Activated B cell treated with CpG ODN at 0.5 μM for 24 hours (primary cell): ENCODE measurements around the gene PADI6. TPM values are rescaled to one million over a fixed set of nuclear protein-coding genes. Genes with fewer than 3 reads are reported as not detected.

Source experiments
- ATAC-seq: fragments of 200-7000 bp; cut with Tn5 transposase; one replicate; pipeline ENCODE4 v1.10.0; 2021; ENCODE audit warnings: low read depth, mild to moderate bottlenecking, moderate library complexity
- CTCF ChIA-PET: fragments of 350-600 bp; sonication (Branson Sonifier 250); formaldehyde crosslinking; loops from one replicate; lab custom pipeline; 2021; ENCODE audit warnings: antibody characterized with exemption; lab: Charles Lee
- POLR2A ChIA-PET: fragments of 350-600 bp; sonication (Branson Sonifier 250); formaldehyde crosslinking; loops from one replicate; lab custom pipeline; 2021; ENCODE audit warnings: antibody characterized with exemption; lab: Charles Lee
- DNase-seq: peaks from one replicate; pipeline ENCODE4 v3.0.0; 2022
- H3K27ac Mint-ChIP-seq: one replicate; pipeline ENCODE4 v1.8.0; 2020; ENCODE audit warnings: mixed read lengths
- H3K27me3 Mint-ChIP-seq: one replicate; pipeline ENCODE4 v1.8.0; 2021; ENCODE audit warnings: mixed read lengths
- H3K36me3 Mint-ChIP-seq: one replicate; pipeline ENCODE4 v1.8.0; 2021; ENCODE audit warnings: low read depth, mixed read lengths
- H3K4me1 Mint-ChIP-seq: one replicate; pipeline ENCODE4 v1.8.0; 2021; ENCODE audit warnings: mixed read lengths
- H3K4me3 Mint-ChIP-seq: one replicate; pipeline ENCODE4 v1.8.0; 2020; ENCODE audit warnings: mild to moderate bottlenecking, mixed read lengths
- H3K9me3 Mint-ChIP-seq: one replicate; pipeline ENCODE4 v1.8.0; 2020; ENCODE audit warnings: mixed read lengths
- CTCF ChIP-seq: fragments of 200-600 bp; IDR thresholded peaks from one replicate; pipeline ENCODE4 v1.8.0; 2022; ENCODE audit warnings: antibody characterized with exemption, mild to moderate bottlenecking
- intact Hi-C: fragments of 100-400 bp; cut with micrococcal nuclease; formaldehyde crosslinking; loops from one replicate; pipeline ENCODE4 v1.15.1; 2024
- total RNA-seq: library from RNA; stranded (reverse); gene quantifications from 2 replicates; pipeline ENCODE4 v1.2.3, GENCODE V29; 2022

The PADI6 gene
- total RNA-seq, 1 donor from 2014 or later = not detected

GRCh38 chr1:17423781-17424245 lies 51.8 kb downstream of the PADI6 start:
- Mint-ChIP-seq H3K27ac (no peak overlapping the region), H3K9me3 (no peaks in the 10 kb centered on the region)

GRCh38 chr1:17425806-17426600 lies 54.0 kb downstream of the PADI6 start:
- ChIA-PET CTCF (no interaction called here), POLR2A (interaction anchor here (0.7 kb wide), 1 partner anchor 11 kb away, joined by 3 read pairs; no protein-coding TSS in a partner anchor)
- no peak overlapping the region for H3K4me3 Mint-ChIP-seq
- ATAC-seq (no peak), DNase-seq (no peak)
- TF ChIP-seq CTCF = no peak
- no peaks in the 10 kb centered on the region for H3K27me3 Mint-ChIP-seq
- H3K36me3 Mint-ChIP-seq = peaks cover 84% of the 10 kb centered on the region
- no peaks in the 10 kb centered on the region for H3K9me3 Mint-ChIP-seq
- intact Hi-C loops = no loop called here
- H3K4me1 Mint-ChIP-seq = peaks cover 14% of the 10 kb centered on the region
- H3K27ac Mint-ChIP-seq = peak overlapping the region; percentile 46

More at GRCh38 chr1:17423781-17424245, 51.8 kb downstream of the PADI6 start:
- peaks cover 93% of the 10 kb centered on the region for H3K36me3 Mint-ChIP-seq
- TF ChIP-seq CTCF = no peak
- no peak overlapping the region for H3K4me3 Mint-ChIP-seq
- ChIA-PET CTCF (no interaction called here), POLR2A (no interaction called here)
- intact Hi-C loops = no loop called here
- no peak for DNase-seq
- no peaks in the 10 kb centered on the region for H3K27me3 Mint-ChIP-seq
- ATAC-seq = no peak
- H3K4me1 Mint-ChIP-seq = peaks cover under 1% of the 10 kb centered on the region

GRCh38 chr1:17427696-17428660 lies 56.0 kb downstream of the PADI6 start:
- TF ChIP-seq CTCF = no peak
- Mint-ChIP-seq H3K27me3 (no peaks in the 10 kb centered on the region), H3K4me1 (peaks cover 29% of the 10 kb centered on the region), H3K9me3 (no peaks in the 10 kb centered on the region), H3K27ac (no peak overlapping the region), H3K4me3 (no peak overlapping the region), H3K36me3 (peaks cover 71% of the 10 kb centered on the region)
- DNase-seq (no peak), ATAC-seq (no peak)
- ChIA-PET CTCF (no interaction called here), POLR2A (no interaction called here)
- intact Hi-C loops = no loop called here

GRCh38 chr1:17429183-17429582 lies 57.2 kb downstream of the PADI6 start:
- DNase-seq (no peak), ATAC-seq (no peak)
- Mint-ChIP-seq H3K4me3 (no peak overlapping the region), H3K4me1 (peaks cover 40% of the 10 kb centered on the region), H3K27ac (no peak overlapping the region), H3K9me3 (no peaks in the 10 kb centered on the region), H3K36me3 (peaks cover 70% of the 10 kb centered on the region), H3K27me3 (no peaks in the 10 kb centered on the region)
- TF ChIP-seq CTCF = no peak
- intact Hi-C loops = no loop called here
- ChIA-PET POLR2A (no interaction called here), CTCF (interaction anchor here (0.7 kb wide), 1 partner anchor 11 kb away, joined by 3 read pairs; no protein-coding TSS in a partner anchor)
